ENCODE measurements around the gene REEP5. TPM values are rescaled to one million over a fixed set of nuclear protein-coding genes. Genes with fewer than 3 reads are reported as not detected.
A peak's percentile ranks its signal among the peaks of the same experiment; 100 is the strongest.
"Not testable (repeated sequence)": the region's sequence is repeated elsewhere in the genome, so short reads cannot be mapped to it uniquely, and the experiment has no call there.

Gene REEP5
- polyA plus RNA-seq, 1 experiment = 334 TPM

DNA sequence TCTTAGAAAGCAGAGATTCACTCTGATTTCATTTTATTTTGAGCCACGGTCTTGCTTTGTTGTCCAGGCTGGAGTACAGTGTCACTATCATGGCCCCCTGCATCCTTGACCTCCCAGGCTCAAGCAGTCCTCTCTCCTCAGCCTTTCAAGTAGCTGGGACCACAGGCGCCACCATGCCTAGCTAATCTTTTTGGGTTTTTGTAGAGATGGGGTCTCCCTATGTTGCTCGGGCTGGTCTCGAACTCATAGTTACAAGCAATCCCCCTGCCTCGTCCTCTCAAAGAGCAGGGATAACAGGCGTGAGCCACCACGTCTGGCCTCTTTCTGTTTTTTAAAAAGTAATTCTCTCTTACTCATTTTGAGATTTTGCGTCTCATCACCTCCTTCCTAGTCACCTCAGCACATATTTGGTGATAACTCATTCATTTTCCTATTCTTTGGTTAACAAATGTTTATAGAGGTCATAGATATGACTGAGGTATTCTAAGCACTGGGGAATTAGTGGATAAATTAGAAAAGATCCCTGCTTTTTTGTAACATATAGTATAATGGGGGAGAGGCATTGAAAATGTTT lies 43.8 kb upstream of the REEP5 start:
- H3K36me3 ChIP-seq (ENCODE audit: control insufficient read depth, insufficient read depth, low read length) = no peaks in the 10 kb centered on the region
- POLR2A ChIA-PET = no interaction called here
- no peak for DNase-seq (ENCODE audit: low read depth)
- H3K27me3 ChIP-seq (ENCODE audit: control insufficient read depth, insufficient read depth, low read length) = no peaks in the 10 kb centered on the region; the same call in 1 of the 2 replicates
- CTCF ChIA-PET = interaction anchor here (0.8 to 1.2 kb wide), 2 partner anchors 9 to 414 kb away, joined by 3 read pairs; no protein-coding TSS in a partner anchor
- H3K4me3 ChIP-seq (ENCODE audit: low read depth, low read length) = no peak overlapping the region
- no peak for TF ChIP-seq CTCF (IDR thresholded peaks at IDR 0.05; ENCODE audit: insufficient read depth, low read depth, low read length)

GRCh38 chr5:112963374-112963733 lies 41.3 kb upstream of the REEP5 start:
- POLR2A ChIA-PET; H3K27me3 ChIP-seq (ENCODE audit: control insufficient read depth, insufficient read depth, low read length); H3K4me3 ChIP-seq (ENCODE audit: low read depth, low read length); DNase-seq (ENCODE audit: low read depth); H3K36me3 ChIP-seq (ENCODE audit: control insufficient read depth, insufficient read depth, low read length): not testable (repeated sequence)
- CTCF ChIA-PET = interaction anchor here (0.6 to 1.5 kb wide), 4 partner anchors 13 to 643 kb away, joined by 3 to 7 read pairs (median 4); partner anchors contain the start of genes DCP2 and REEP5

- Histone ChIP-seq H3K27me3 (ENCODE audit: control insufficient read depth, insufficient read depth, low read length) (no peaks in the 10 kb centered on the region; the same call in 1 of the 2 replicates), H3K4me3 (ENCODE audit: low read depth, low read length) (no peak overlapping the region), H3K36me3 (ENCODE audit: control insufficient read depth, insufficient read depth, low read length) (no peaks in the 10 kb centered on the region)
- ChIA-PET CTCF (no interaction called here), POLR2A (interaction anchor here (0.6 kb wide), 1 partner anchor 203 kb away, joined by 3 read pairs; no protein-coding TSS in a partner anchor)
- no peak for TF ChIP-seq CTCF (IDR thresholded peaks at IDR 0.05; ENCODE audit: insufficient read depth, low read depth, low read length)
- DNase-seq (ENCODE audit: low read depth) = no peak
Measured at GRCh38 chr5:112960863-112961504, 39.0 kb upstream of the REEP5 start.

DNA sequence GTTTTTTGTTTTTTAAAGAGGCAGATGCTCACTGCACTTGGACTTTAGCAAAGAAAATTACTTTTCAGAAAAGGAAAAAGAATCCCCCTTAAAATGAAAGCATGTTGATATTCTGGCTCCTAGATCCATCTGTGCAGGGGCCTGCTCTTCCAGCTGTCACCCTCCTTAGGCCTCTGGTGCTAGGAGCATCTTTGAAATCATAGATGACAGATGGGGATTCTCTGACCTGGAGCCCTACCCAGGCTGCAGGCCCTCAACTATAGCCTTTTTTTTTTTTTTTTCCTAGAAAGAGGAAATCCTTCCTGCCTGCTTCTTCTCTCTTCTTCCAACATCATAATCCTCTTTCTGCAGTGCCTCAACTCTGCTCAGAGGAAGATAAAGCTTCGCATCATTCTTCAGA lies 38.3 kb upstream of the REEP5 start:
- no peak for TF ChIP-seq CTCF (IDR thresholded peaks at IDR 0.05; ENCODE audit: insufficient read depth, low read depth, low read length)
- DNase-seq (ENCODE audit: low read depth) = no peak
- no peaks in the 10 kb centered on the region for H3K27me3 ChIP-seq (ENCODE audit: control insufficient read depth, insufficient read depth, low read length)
- no peak overlapping the region for H3K4me3 ChIP-seq (ENCODE audit: low read depth, low read length)
- POLR2A ChIA-PET = no interaction called here
- H3K36me3 ChIP-seq (ENCODE audit: control insufficient read depth, insufficient read depth, low read length) = no peaks in the 10 kb centered on the region
- CTCF ChIA-PET = no interaction called here

GRCh38 chr5:112959872-112960271 lies 37.8 kb upstream of the REEP5 start:
- H3K4me3 ChIP-seq (ENCODE audit: low read depth, low read length); DNase-seq (ENCODE audit: low read depth); POLR2A ChIA-PET; H3K27me3 ChIP-seq (ENCODE audit: control insufficient read depth, insufficient read depth, low read length); CTCF ChIA-PET; H3K36me3 ChIP-seq (ENCODE audit: control insufficient read depth, insufficient read depth, low read length): not testable (repeated sequence)

- H3K27me3 ChIP-seq (ENCODE audit: control insufficient read depth, insufficient read depth, low read length) = peaks cover 2% of the 10 kb centered on the region; the same call in 1 of the 2 replicates
- no peak overlapping the region for H3K4me3 ChIP-seq (ENCODE audit: low read depth, low read length)
- DNase-seq (ENCODE audit: low read depth) = peak; percentile 81
- CTCF ChIA-PET = interaction anchor here (0.7 kb wide), 1 partner anchor 11 kb away, joined by 4 read pairs; no protein-coding TSS in a partner anchor
- H3K36me3 ChIP-seq (ENCODE audit: control insufficient read depth, insufficient read depth, low read length) = no peaks in the 10 kb centered on the region
- TF ChIP-seq CTCF (IDR thresholded peaks at IDR 0.05; ENCODE audit: insufficient read depth, low read depth, low read length) = no peak
- POLR2A ChIA-PET = interaction anchor here (0.6 kb wide), 1 partner anchor 24 kb away, joined by 3 read pairs; no protein-coding TSS in a partner anchor
Measured at GRCh38 chr5:112958093-112959088, 36.4 kb upstream of the REEP5 start.
